Inferior parietal cortex (tissue), 1 donor: ENCODE measurements around the gene CREB3L2.
"Not testable (repeated sequence)": the region's sequence is repeated elsewhere in the genome, so short reads cannot be mapped to it uniquely, and the experiment has no call there.

Experiments used
- DNase-seq: peaks from one replicate; pipeline ENCODE4 v3.0.0-alpha.2; 2016; ENCODE audit errors: extremely low spot score

Gene CREB3L2

GRCh38 chr7:138014201-138014600, 12.3 kb upstream of the CREB3L2 start:
- not testable (repeated sequence) for DNase-seq

- no peak for DNase-seq
These were observed 7.4 kb upstream of the CREB3L2 start for GRCh38 chr7:138009350-138009653.

DNA sequence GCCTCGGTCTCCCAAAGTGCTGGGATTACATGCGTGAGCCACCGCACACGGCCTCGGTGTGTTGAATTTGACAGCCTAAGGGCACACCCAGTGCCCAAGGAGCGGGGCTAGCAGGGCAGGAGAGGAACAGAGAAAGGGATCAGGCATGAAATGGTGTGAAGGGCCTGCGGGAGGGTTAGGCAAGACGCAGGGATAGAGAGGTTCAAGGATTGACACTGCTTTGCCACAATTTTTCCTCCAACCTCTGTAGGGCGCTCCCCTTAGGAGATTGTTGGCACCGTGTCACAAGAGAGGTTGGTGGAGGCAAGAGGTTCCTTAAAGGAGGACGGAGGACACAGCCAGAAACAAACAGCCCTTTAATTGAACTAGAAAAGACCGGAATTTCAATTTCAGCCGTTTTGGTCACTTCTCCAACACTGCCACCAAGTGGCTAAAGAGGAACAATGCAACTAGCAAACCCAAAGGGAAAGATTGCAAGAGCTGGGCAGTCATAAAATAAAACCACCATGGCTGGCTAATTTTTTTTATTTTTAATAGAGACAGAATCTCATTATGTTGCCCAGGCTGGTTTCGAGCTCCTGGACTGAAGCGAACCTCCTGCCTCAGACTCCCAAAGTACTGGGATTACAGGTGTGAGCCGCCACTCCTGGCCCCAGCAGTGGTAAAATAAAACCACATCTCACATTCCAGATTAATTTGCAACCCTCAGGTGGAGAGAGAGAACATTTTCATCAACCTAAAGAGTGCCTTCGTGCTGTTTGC, 6.9 kb upstream of the CREB3L2 start:
- DNase-seq = peak; percentile 94

- no peak for DNase-seq
These were observed 6.2 kb upstream of the CREB3L2 start for GRCh38 chr7:138008019-138008587.

- no peak for DNase-seq
These were observed 4.2 kb upstream of the CREB3L2 start for GRCh38 chr7:138006106-138006505.

DNA sequence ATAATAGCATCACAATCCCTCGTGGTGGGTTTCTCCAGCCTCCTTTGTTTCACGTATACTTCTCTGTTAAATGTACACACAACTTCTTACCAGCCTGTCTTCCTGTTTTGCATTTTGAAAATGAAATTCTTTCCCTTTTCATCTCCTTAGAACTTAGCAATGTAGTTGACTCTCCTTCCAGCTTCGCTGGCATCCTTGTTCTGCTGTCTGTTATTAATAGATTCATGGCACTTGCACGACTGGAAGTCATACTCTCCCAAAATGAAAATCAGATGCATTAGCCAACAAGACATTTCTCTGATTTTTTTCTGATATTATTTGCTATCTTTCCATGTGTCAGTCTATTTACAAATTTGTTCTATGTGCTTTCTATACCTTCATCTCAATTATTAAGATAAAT, 3.0 kb upstream of the CREB3L2 start:
- DNase-seq = no peak

- no peak for DNase-seq
These were observed 2.2 kb upstream of the CREB3L2 start for GRCh38 chr7:138004046-138004445.

DNA sequence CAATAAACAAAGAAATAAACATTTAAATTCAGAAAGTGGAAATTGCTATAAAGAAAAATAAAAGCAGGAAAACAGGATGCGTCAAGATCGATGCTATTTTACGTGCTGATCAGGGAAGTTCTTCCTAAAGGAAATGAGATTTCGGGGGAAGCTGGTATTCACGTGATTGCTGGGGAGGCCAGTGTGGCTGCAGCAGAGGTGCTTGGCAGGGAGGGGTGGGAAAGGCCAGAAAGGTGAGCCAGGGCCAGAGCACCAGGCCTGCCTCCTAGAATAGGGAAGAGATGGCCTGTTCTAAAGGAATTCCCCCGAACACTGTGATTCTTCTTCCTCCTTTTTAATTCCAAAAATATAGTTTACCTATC, 923 bp upstream of the CREB3L2 start:
- DNase-seq = no peak

- peak; percentile 100 for DNase-seq
These were observed 376 bp upstream of the CREB3L2 start for GRCh38 chr7:138002096-138002827.

DNA sequence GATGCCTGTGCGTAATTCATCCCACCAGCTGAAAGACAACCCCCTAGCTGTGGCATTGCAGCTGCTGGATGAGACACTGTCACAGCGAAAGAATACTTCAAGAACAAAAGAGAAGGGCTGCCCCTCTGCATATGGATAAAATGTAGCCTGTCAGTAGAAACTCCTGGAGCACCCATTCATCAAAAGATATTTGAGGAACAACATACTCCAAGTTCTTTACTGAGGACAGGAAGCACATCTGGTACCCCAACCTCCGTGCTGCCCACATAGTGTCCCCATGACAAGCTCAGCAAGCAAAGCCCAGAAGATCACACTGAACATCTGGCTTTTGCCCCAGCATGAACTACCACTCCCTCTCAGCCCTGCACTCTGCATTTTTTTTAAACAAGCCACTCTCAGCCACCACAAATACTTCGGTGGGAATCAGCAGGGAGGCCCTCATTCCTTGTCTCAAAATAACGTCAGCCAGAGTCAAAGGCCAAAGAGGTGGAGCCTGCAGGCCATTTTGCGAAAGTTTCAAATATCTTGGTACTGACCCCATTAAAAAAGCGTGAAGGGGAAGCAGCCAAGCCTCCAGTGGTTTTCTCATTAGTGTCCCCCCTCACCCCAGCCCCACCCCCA, 1.7 kb downstream of the CREB3L2 start:
- DNase-seq = peak; percentile 32

- no peak for DNase-seq
These were observed 2.3 kb downstream of the CREB3L2 start for GRCh38 chr7:137999496-138000080.

- no peak for DNase-seq
These were observed 3.6 kb downstream of the CREB3L2 start for GRCh38 chr7:137998250-137998649.

GRCh38 chr7:137996871-137997270, 5.0 kb downstream of the CREB3L2 start:
- no peak for DNase-seq

- peak; percentile 9 for DNase-seq
These were observed 5.5 kb downstream of the CREB3L2 start for GRCh38 chr7:137996386-137996851.

- no peak for DNase-seq
These were observed 7.7 kb downstream of the CREB3L2 start for GRCh38 chr7:137994216-137994615.

GRCh38 chr7:137993395-137993743, 8.5 kb downstream of the CREB3L2 start:
- no peak for DNase-seq

DNA sequence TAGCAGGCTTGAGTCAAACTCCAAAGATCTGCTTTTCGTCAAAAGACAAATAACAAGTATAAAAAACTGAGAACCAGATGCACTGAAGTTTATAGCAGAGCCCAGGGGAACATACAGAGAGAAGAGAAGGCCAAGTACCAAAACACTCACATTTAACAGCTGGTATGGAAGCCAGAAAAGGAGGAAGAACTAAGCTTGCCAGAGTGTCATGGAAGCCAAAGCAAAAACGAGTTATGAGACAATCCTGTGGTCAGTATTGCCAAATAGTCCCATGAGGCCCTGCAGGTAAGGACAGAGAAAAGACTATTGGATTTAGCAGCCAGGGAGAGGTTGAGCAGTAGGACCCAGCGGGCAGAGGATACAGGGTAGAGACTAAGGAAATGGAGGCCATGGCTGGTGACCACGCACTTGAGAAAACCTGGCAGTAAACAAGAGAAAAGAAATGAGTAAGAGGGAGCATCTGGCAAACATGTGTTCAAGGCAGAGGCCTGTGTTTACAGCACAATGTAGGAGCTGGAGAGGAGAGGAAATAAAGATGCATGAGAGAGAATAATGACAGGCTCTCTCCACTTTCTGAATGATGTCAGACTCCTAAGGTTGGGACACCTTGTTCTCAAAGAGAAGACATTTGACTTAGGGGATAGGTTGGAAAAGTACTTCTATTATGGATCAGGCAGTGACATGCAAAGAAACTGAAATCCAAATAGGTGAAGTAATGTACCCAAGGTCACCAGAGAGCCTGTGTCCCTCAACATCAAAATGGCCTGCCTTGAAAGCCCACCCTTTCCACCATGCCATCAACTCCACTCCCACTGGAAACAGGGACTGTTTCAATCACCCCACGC, 9.1 kb downstream of the CREB3L2 start:
- DNase-seq = no peak

GRCh38 chr7:137992104-137992549, 9.8 kb downstream of the CREB3L2 start:
- no peak for DNase-seq

- no peak for DNase-seq
These were observed 11.5 kb downstream of the CREB3L2 start for GRCh38 chr7:137990251-137990941.

DNA sequence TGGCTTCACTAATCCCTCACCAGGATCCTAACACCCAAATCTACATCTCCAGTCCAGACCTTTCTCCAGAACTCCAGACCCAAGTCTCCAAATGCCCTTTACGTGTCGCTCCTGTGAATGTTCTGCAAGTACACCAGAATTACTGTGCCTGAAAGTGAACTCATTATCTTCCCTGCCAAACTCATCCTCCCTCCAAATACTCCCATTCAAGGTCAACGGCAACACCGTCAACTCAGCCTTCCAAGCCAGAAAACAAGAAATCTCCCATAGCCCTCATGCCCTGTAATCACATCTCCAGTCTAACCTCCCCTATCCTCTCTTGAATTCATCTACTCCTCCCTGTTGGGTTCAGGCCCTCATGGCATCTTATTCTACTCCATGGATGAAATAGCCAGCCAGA, 12.3 kb downstream of the CREB3L2 start:
- DNase-seq = no peak

DNA sequence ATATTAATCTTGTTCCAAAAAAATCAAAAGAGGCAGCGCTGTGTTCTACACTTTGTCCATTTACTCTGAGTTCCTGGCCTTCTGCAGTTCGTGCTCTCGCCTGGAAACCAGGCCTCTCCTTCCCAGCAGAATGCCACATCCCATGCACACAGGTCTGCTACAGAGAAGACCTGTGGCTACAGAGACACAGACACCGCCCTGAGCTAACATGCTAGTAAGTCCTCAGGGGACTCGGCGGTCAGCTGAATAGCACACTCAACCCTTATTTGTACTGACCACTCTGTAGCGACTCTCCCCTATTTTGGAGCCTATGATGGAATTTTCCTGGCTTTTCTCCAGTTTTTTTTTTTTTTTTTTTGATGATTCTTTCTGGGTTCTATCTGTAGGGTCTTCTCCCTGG, 12.8 kb downstream of the CREB3L2 start:
- DNase-seq = no peak
